Mucosa of rectum (tissue), 2 donors: ENCODE measurements around the gene STK33.

Experiments
- H3K27ac ChIP-seq, 2 donors: one replicate each; pipeline ENCODE4 v1.7.0; 2013; ENCODE audit warnings: inconsistent platforms in 2 of 2, low read depth in 2 of 2, low read length in 2 of 2
- H3K27me3 ChIP-seq, 2 donors: one replicate each; pipeline ENCODE4 v1.7.0; 2013; ENCODE audit warnings: low read length in 2 of 2; ENCODE audit not compliant: control insufficient read depth in 2 of 2, insufficient read depth in 2 of 2
- H3K36me3 ChIP-seq, 2 donors: one replicate each; pipeline ENCODE4 v1.7.0; 2013; ENCODE audit warnings: low read length in 2 of 2; ENCODE audit not compliant: control insufficient read depth in 2 of 2, insufficient read depth in 2 of 2
- H3K4me1 ChIP-seq, 2 donors: one replicate each; pipeline ENCODE4 v1.7.0; 2013; ENCODE audit warnings: low read length in 2 of 2, mild to moderate bottlenecking in 1 of 2; ENCODE audit not compliant: control insufficient read depth in 2 of 2, insufficient read depth in 2 of 2
- H3K4me3 ChIP-seq, 2 donors: one replicate each; pipeline ENCODE4 v1.7.0; 2013; ENCODE audit warnings: low read length in 2 of 2
- H3K9ac ChIP-seq, 2 donors: one replicate each; pipeline ENCODE4 v1.7.0; 2013; ENCODE audit warnings: low read length in 2 of 2, low read depth in 1 of 2, mild to moderate bottlenecking in 1 of 2
- H3K9me3 ChIP-seq, 2 donors: one replicate each; pipeline ENCODE4 v1.7.0; 2013; ENCODE audit warnings: low read length in 2 of 2; ENCODE audit not compliant: control insufficient read depth in 2 of 2
- donor health status: healthy.
- donor health status: Normal muscosa, but diverticular disease.

STK33 gene

GRCh38 chr11:8352876-8353505, 241.0 kb downstream of the STK33 start:
- Histone ChIP-seq H3K27me3 (no peaks in the 10 kb centered on the region), H3K36me3 (no peaks in the 10 kb centered on the region), H3K4me1 (peaks cover 0 to 2% of the 10 kb centered on the region in 2 donors), H3K9ac (no peak overlapping the region), H3K9me3 (no peaks in the 10 kb centered on the region), H3K27ac (no peak overlapping the region), H3K4me3 (no peak overlapping the region)

- H3K4me3 ChIP-seq, result no peak overlapping the region
- H3K27ac ChIP-seq, result no peak overlapping the region
- no peaks in the 10 kb centered on the region for H3K36me3 ChIP-seq
- H3K9ac ChIP-seq, result no peak overlapping the region
- peaks cover 0 to 2% of the 10 kb centered on the region in 2 donors for H3K4me1 ChIP-seq
- no peaks in the 10 kb centered on the region for H3K9me3 ChIP-seq
- H3K27me3 ChIP-seq, result no peaks in the 10 kb centered on the region
Measured at GRCh38 chr11:8352103-8352875, 241.7 kb downstream of the STK33 start.

GRCh38 chr11:8351223-8351622, 242.8 kb downstream of the STK33 start:
- H3K9me3 ChIP-seq, result no peaks in the 10 kb centered on the region
- H3K27ac ChIP-seq, result no peak overlapping the region
- no peak overlapping the region for H3K9ac ChIP-seq
- H3K4me1 ChIP-seq, result peaks cover 0 to 2% of the 10 kb centered on the region in 2 donors
- no peaks in the 10 kb centered on the region for H3K27me3 ChIP-seq
- no peaks in the 10 kb centered on the region for H3K36me3 ChIP-seq
- H3K4me3 ChIP-seq, result no peak overlapping the region

- no peak overlapping the region for H3K9ac ChIP-seq
- H3K27ac ChIP-seq, result no peak overlapping the region
- H3K4me1 ChIP-seq, result no peaks in the 10 kb centered on the region
- no peaks in the 10 kb centered on the region for H3K36me3 ChIP-seq
- H3K4me3 ChIP-seq, result no peak overlapping the region
- no peaks in the 10 kb centered on the region for H3K9me3 ChIP-seq
- H3K27me3 ChIP-seq, result no peaks in the 10 kb centered on the region
Measured at GRCh38 chr11:8347978-8348377, 246.1 kb downstream of the STK33 start.

- H3K27ac ChIP-seq, result no peak overlapping the region
- H3K36me3 ChIP-seq, result no peaks in the 10 kb centered on the region
- no peaks in the 10 kb centered on the region for H3K4me1 ChIP-seq
- no peaks in the 10 kb centered on the region for H3K9me3 ChIP-seq
- H3K27me3 ChIP-seq, result no peaks in the 10 kb centered on the region
- no peak overlapping the region for H3K9ac ChIP-seq
- H3K4me3 ChIP-seq, result no peak overlapping the region
Measured at GRCh38 chr11:8346157-8346755, 247.8 kb downstream of the STK33 start.

- Histone ChIP-seq H3K27ac (no peak overlapping the region), H3K4me1 (no peaks in the 10 kb centered on the region), H3K36me3 (no peaks in the 10 kb centered on the region), H3K9me3 (no peaks in the 10 kb centered on the region), H3K27me3 (no peaks in the 10 kb centered on the region), H3K4me3 (no peak overlapping the region), H3K9ac (no peak overlapping the region)
Measured at GRCh38 chr11:8345179-8345578, 248.8 kb downstream of the STK33 start.

- Histone ChIP-seq H3K9ac (no peak overlapping the region), H3K36me3 (no peaks in the 10 kb centered on the region), H3K4me3 (no peak overlapping the region), H3K27me3 (no peaks in the 10 kb centered on the region), H3K27ac (no peak overlapping the region), H3K4me1 (no peaks in the 10 kb centered on the region), H3K9me3 (no peaks in the 10 kb centered on the region)
Measured at GRCh38 chr11:8344346-8344745, 249.7 kb downstream of the STK33 start.

- H3K4me3 ChIP-seq, result no peak overlapping the region
- no peaks in the 10 kb centered on the region for H3K9me3 ChIP-seq
- no peak overlapping the region for H3K27ac ChIP-seq
Measured at GRCh38 chr11:8342821-8343681, 251.0 kb downstream of the STK33 start.

GRCh38 chr11:8341996-8342395, 252.0 kb downstream of the STK33 start:
- no peaks in the 10 kb centered on the region for H3K4me1 ChIP-seq
- no peaks in the 10 kb centered on the region for H3K36me3 ChIP-seq
- H3K4me3 ChIP-seq, result no peak overlapping the region
- H3K9me3 ChIP-seq, result no peaks in the 10 kb centered on the region
- no peak overlapping the region for H3K9ac ChIP-seq
- no peak overlapping the region for H3K27ac ChIP-seq
- no peaks in the 10 kb centered on the region for H3K27me3 ChIP-seq

More at GRCh38 chr11:8342821-8343681, 251.0 kb downstream of the STK33 start:
- Histone ChIP-seq H3K4me1 (no peaks in the 10 kb centered on the region), H3K27me3 (no peaks in the 10 kb centered on the region), H3K9ac (no peak overlapping the region), H3K36me3 (no peaks in the 10 kb centered on the region)
